ENCODE results near the gene MAML2. TPM values are rescaled to one million over a fixed set of nuclear protein-coding genes. Genes with fewer than 3 reads are reported as not detected.

Gene MAML2
- total and polyA plus RNA-seq, 2 of the 13 experiments (the other 11 are each of a cell fraction or from before 2014, with no cell fraction given) = 2.3 to 25.9 TPM

GRCh38 chr11:96342961-96343711 is at the start of gene MAML2 (continued):
- TF ChIP-seq ZNF281 (CRISPR knock-in tag; IDR thresholded peaks at IDR 0.05; ENCODE audit: borderline replicate concordance) (peak; percentile 53; the same call in 1 of the 2 replicates), RARG (CRISPR knock-in tag; IDR thresholded peaks at IDR 0.05; ENCODE audit: low read depth) (no peak), ZNF841 (CRISPR knock-in tag; IDR thresholded peaks at IDR 0.05; ENCODE audit: borderline replicate concordance) (no peak), NCOA2 (CRISPR knock-in tag; IDR thresholded peaks at IDR 0.05) (0 out of 2 replicates have a peak, but pooled peaks have one; percentile 28), SPEN (CRISPR knock-in tag; IDR thresholded peaks at IDR 0.05; ENCODE audit: low read depth) (peak; percentile 30; the same call in 1 of the 2 replicates), GMEB2 (CRISPR knock-in tag; IDR thresholded peaks at IDR 0.05; ENCODE audit: low read depth) (no peak), ATF5 (CRISPR knock-in tag; IDR thresholded peaks at IDR 0.05; ENCODE audit: low read depth) (no peak), CREB3 (CRISPR knock-in tag; IDR thresholded peaks at IDR 0.05) (no peak), ZNF224 (CRISPR knock-in tag; IDR thresholded peaks at IDR 0.05) (no peak), ZNF629 (CRISPR knock-in tag; conservative IDR thresholded peaks at IDR 0.05) (no peak), SMAD9 (CRISPR knock-in tag; IDR thresholded peaks at IDR 0.05) (no peak), EZH2 (conservative IDR thresholded peaks at IDR 0.05; ENCODE audit: low read depth, low read length) (no peak), POLR2G (IDR thresholded peaks at IDR 0.05; ENCODE audit: low read depth, low read length) (peak; percentile 55; the same call in 1 of the 2 replicates), ZNF816 (CRISPR knock-in tag; IDR thresholded peaks at IDR 0.05; ENCODE audit: borderline replicate concordance) (0 out of 2 replicates have a peak, but pooled peaks have one; percentile 2), ATAD3A (CRISPR knock-in tag; IDR thresholded peaks at IDR 0.05) (no peak), MIER3 (CRISPR knock-in tag; IDR thresholded peaks at IDR 0.05; ENCODE audit: borderline replicate concordance) (no peak), ZXDC (CRISPR knock-in tag; IDR thresholded peaks at IDR 0.05) (no peak), SSRP1 (CRISPR knock-in tag; IDR thresholded peaks at IDR 0.05) (no peak), GTF2F1 (IDR thresholded peaks at IDR 0.05; ENCODE audit: low read length) (no peak), MBD4 (IDR thresholded peaks at IDR 0.05; ENCODE audit: borderline replicate concordance, low read length) (no peak)
